AG04450 (cell line): Measurements from ENCODE around the gene CAPN5. TPM values are rescaled to one million over a fixed set of nuclear protein-coding genes. Genes with fewer than 3 reads are reported as not detected.

Experiments
- CTCF ChIA-PET: fragments of 300-600, 350-600 bp; formaldehyde crosslinking; extraction: SDS; loops from one replicate; lab custom pipeline; 2022; ENCODE audit warnings: antibody characterized with exemption, inconsistent platforms; lab: Charles Lee
- POLR2A ChIA-PET: fragments of 350-600 bp; formaldehyde crosslinking; extraction: SDS; loops from one replicate; lab custom pipeline; 2021; ENCODE audit warnings: antibody characterized with exemption, inconsistent platforms; lab: Yijun Ruan, JAX
- DNase-seq: peaks from one replicate; pipeline ENCODE4 v3.0.0-alpha.2; 2011; ENCODE audit warnings: low read depth, low spot score
- H3K27ac ChIP-seq: one replicate; pipeline ENCODE4 v1.5.1; 2012; ENCODE audit warnings: low read depth, low read length, control low read depth
- H3K27me3 ChIP-seq: one replicate; pipeline ENCODE4 v1.6.0; 2012; ENCODE audit warnings: low read length; ENCODE audit not compliant: control insufficient read depth, insufficient read depth
- H3K4me3 ChIP-seq: 2 replicates; pipeline ENCODE4 v1.5.1; 2011; ENCODE audit warnings: mild to moderate bottlenecking, low read depth, low read length, control low read depth
- H3K9me3 ChIP-seq: 2 replicates; pipeline ENCODE4 v1.5.1; 2012; ENCODE audit warnings: low read length; ENCODE audit not compliant: control insufficient read depth, insufficient read depth
- CTCF ChIP-seq: IDR thresholded peaks from 2 replicates; pipeline ENCODE4 v1.5.1; 2011; ENCODE audit warnings: low read depth, low read length, control low read depth, inconsistent platforms
- polyA plus RNA-seq: library from polyadenylated mRNA; depleted of rRNA; stranded (reverse); fragments of >200 nt; gene quantifications from 2 replicates; pipeline ENCODE4 v1.2.3, GENCODE V29; 2011

CAPN5 gene
- polyA plus RNA-seq, 1 experiment = 18.6 TPM

GRCh38 chr11:77171885-77172665 lies 105.3 kb downstream of the CAPN5 start:
- Histone ChIP-seq H3K9me3 (no peaks in the 10 kb centered on the region; the same call in 1 of the 2 replicates), H3K27ac (no peak overlapping the region), H3K27me3 (peaks cover 15% of the 10 kb centered on the region), H3K4me3 (no peak overlapping the region)
- no peak for DNase-seq
- CTCF ChIA-PET = interaction anchor here (1.5 kb wide), 1 partner anchor 45 kb away, joined by 3 read pairs; no protein-coding TSS in a partner anchor
- no peak for TF ChIP-seq CTCF
- POLR2A ChIA-PET = no interaction called here

GRCh38 chr11:77172666-77172982 lies 105.9 kb downstream of the CAPN5 start:
- POLR2A ChIA-PET = no interaction called here
- peaks cover 15% of the 10 kb centered on the region for H3K27me3 ChIP-seq
- H3K4me3 ChIP-seq = no peak overlapping the region
- DNase-seq = no peak
- CTCF ChIA-PET = interaction anchor here (1.5 kb wide), 1 partner anchor 45 kb away, joined by 3 read pairs; no protein-coding TSS in a partner anchor
- no peaks in the 10 kb centered on the region; the same call in 1 of the 2 replicates for H3K9me3 ChIP-seq
- H3K27ac ChIP-seq = no peak overlapping the region
- TF ChIP-seq CTCF = no peak

- no peak overlapping the region for H3K4me3 ChIP-seq
- TF ChIP-seq CTCF = no peak
- H3K27me3 ChIP-seq = peaks cover 15% of the 10 kb centered on the region
- CTCF ChIA-PET = interaction anchor here (0.5 kb wide), 1 partner anchor 811 kb away, joined by 3 read pairs; no protein-coding TSS in a partner anchor
- DNase-seq = no peak
- H3K27ac ChIP-seq = no peak overlapping the region
- no peaks in the 10 kb centered on the region; the same call in 1 of the 2 replicates for H3K9me3 ChIP-seq
- POLR2A ChIA-PET = interaction anchor here (0.5 kb wide), 1 partner anchor 438 kb away, joined by 3 read pairs; no protein-coding TSS in a partner anchor
Measured at GRCh38 chr11:77173494-77173893, 106.7 kb downstream of the CAPN5 start.

- H3K4me3 ChIP-seq = no peak overlapping the region
- DNase-seq = no peak
- H3K9me3 ChIP-seq = no peaks in the 10 kb centered on the region; the same call in 1 of the 2 replicates
- TF ChIP-seq CTCF = no peak
- no peak overlapping the region for H3K27ac ChIP-seq
- peaks cover 15% of the 10 kb centered on the region for H3K27me3 ChIP-seq
- POLR2A ChIA-PET = no interaction called here
- CTCF ChIA-PET = interaction anchor here (0.6 kb wide), 1 partner anchor 342 kb away, joined by 3 read pairs; no protein-coding TSS in a partner anchor
Measured at GRCh38 chr11:77174559-77174958, 107.8 kb downstream of the CAPN5 start.
